Dedifferentiated amniotic fluid mesenchymal stem cell (primary cell): ENCODE data around the gene CCT5.
"Not testable (repeated sequence)": the region's sequence is repeated elsewhere in the genome, so short reads cannot be mapped to it uniquely, and the experiment has no call there.

ENCODE experiments used
- DNase-seq: peaks from one replicate; pipeline ENCODE4 v3.0.0-alpha.2; 2016; ENCODE audit errors: extremely low spot score

CCT5 gene

GRCh38 chr5:10301842-10302610 is 51.9 kb downstream of the CCT5 start:
- DNase-seq = no peak

GRCh38 chr5:10303201-10303600 is 53.1 kb downstream of the CCT5 start:
- DNase-seq = no peak

GRCh38 chr5:10303699-10304170 is 53.7 kb downstream of the CCT5 start:
- no peak for DNase-seq

GRCh38 chr5:10304932-10305331 is 54.9 kb downstream of the CCT5 start:
- no peak for DNase-seq

- DNase-seq = no peak
Measured at GRCh38 chr5:10306114-10306513, 56.0 kb downstream of the CCT5 start.

GRCh38 chr5:10306806-10307205 is 56.7 kb downstream of the CCT5 start:
- DNase-seq = no peak

GRCh38 chr5:10307206-10308148 is 57.4 kb downstream of the CCT5 start, which contains the start of gene CMBL:
CMBL (minus strand) TSS chr5:10307902; CDS start chr5:10290762, 17,140 bp downstream.
- no peak for DNase-seq

GRCh38 chr5:10308844-10309243 is 58.8 kb downstream of the CCT5 start:
- DNase-seq = no peak

- peak; percentile 36 for DNase-seq
Measured at GRCh38 chr5:10310066-10310779, 60.1 kb downstream of the CCT5 start.

- DNase-seq = not testable (repeated sequence)
Measured at GRCh38 chr5:10310835-10311570, 60.9 kb downstream of the CCT5 start.

- DNase-seq = no peak
Measured at GRCh38 chr5:10311595-10312425, 61.7 kb downstream of the CCT5 start.

GRCh38 chr5:10315201-10315600 is 65.1 kb downstream of the CCT5 start:
- no peak for DNase-seq
